GM23338 (cell line): ENCODE results near the gene KRT84. TPM values are rescaled to one million over a fixed set of nuclear protein-coding genes. Genes with fewer than 3 reads are reported as not detected.

Experiments
- ATAC-seq: fragments of 200-7000 bp; cut with Tn5 transposase; 3 replicates; pipeline ENCODE4 v1.9.1; 2020
- DNase-seq: peaks from one replicate; pipeline ENCODE4 v3.0.0-alpha.2; 2015; ENCODE audit warnings: low spot score
- H2AFZ ChIP-seq: fragments of 200-600 bp; sonication (generic); 2 replicates; pipeline ENCODE4 v1.8.0; 2016; ENCODE audit warnings: antibody characterized with exemption, mild to moderate bottlenecking, moderate library complexity
- H3F3A ChIP-seq: fragments of 200-600 bp; sonication (generic); replicated peaks from 2 replicates; pipeline ENCODE4 v1.8.0; 2017; ENCODE audit warnings: antibody characterized with exemption, mixed run types, low read depth
- H3K27ac ChIP-seq: fragments of 200-600 bp; sonication (generic); 2 replicates; pipeline ENCODE4 v1.6.1; 2016; ENCODE audit warnings: low read depth
- H3K27me3 ChIP-seq: fragments of 200-600 bp; sonication (generic); 2 replicates; pipeline ENCODE4 v1.8.0; 2016; ENCODE audit warnings: mild to moderate bottlenecking, mixed run types, moderate library complexity; ENCODE audit not compliant: insufficient read depth
- H3K36me3 ChIP-seq: fragments of 200-600 bp; sonication (generic); 2 replicates; pipeline ENCODE4 v1.8.0; 2016; ENCODE audit warnings: mild to moderate bottlenecking; ENCODE audit not compliant: insufficient read depth
- H3K4me1 ChIP-seq: fragments of 200-600 bp; sonication (generic); 2 replicates; pipeline ENCODE4 v1.8.0; 2016; ENCODE audit warnings: mild to moderate bottlenecking, moderate library complexity; ENCODE audit not compliant: insufficient read depth
- H3K4me2 ChIP-seq: fragments of 200-600 bp; sonication (generic); 2 replicates; pipeline ENCODE4 v1.7.1; 2017; ENCODE audit warnings: mixed run types
- H3K4me3 ChIP-seq: fragments of 200-600 bp; sonication (generic); 2 replicates; pipeline ENCODE4 v1.6.1; 2016; ENCODE audit warnings: mixed run types
- H3K79me2 ChIP-seq: fragments of 200-600 bp; sonication (generic); replicated peaks from 2 replicates; pipeline ENCODE4 v1.8.0; 2017; ENCODE audit warnings: mild to moderate bottlenecking; ENCODE audit not compliant: insufficient read depth
- H3K9me2 ChIP-seq: fragments of 200-600 bp; sonication (generic); 2 replicates; pipeline ENCODE4 v1.8.0; 2017; ENCODE audit not compliant: insufficient read depth
- H4K20me1 ChIP-seq: fragments of 200-600 bp; sonication (generic); replicated peaks from 2 replicates; pipeline ENCODE4 v1.8.0; 2017; ENCODE audit warnings: mild to moderate bottlenecking; ENCODE audit not compliant: insufficient read depth
- H3K27ac Mint-ChIP-seq: 2 replicates; pipeline ENCODE4 v1.8.0; 2020; ENCODE audit warnings: inconsistent platforms, mild to moderate bottlenecking, moderate library complexity, mixed read lengths
- H3K27me3 Mint-ChIP-seq: 3 replicates; pipeline ENCODE4 v1.8.0; 2022; ENCODE audit warnings: low read depth, mild to moderate bottlenecking, moderate library complexity, mixed read lengths, inconsistent platforms; ENCODE audit not compliant: insufficient read depth, poor library complexity
- H3K36me3 Mint-ChIP-seq: 3 replicates; pipeline ENCODE4 v1.8.0; 2021; ENCODE audit warnings: low read depth, mild to moderate bottlenecking, inconsistent platforms, moderate library complexity, mixed read lengths
- H3K4me1 Mint-ChIP-seq: 3 replicates; pipeline ENCODE4 v1.8.0; 2020; ENCODE audit warnings: mild to moderate bottlenecking, inconsistent platforms, mixed read lengths
- H3K4me3 Mint-ChIP-seq: 3 replicates; pipeline ENCODE4 v1.8.0; 2021; ENCODE audit warnings: moderate library complexity, mild to moderate bottlenecking, inconsistent platforms, mixed read lengths
- H3K9me3 Mint-ChIP-seq: 3 replicates; pipeline ENCODE4 v1.8.0; 2020; ENCODE audit warnings: moderate library complexity, mild to moderate bottlenecking, inconsistent platforms, mixed read lengths
- CREB1 ChIP-seq: fragments of 250-450 bp; sonication (Bioruptor Pico); IDR thresholded peaks from 2 replicates; pipeline ENCODE4 v1.5.0; 2020; ENCODE audit warnings: low read depth, mild to moderate bottlenecking, moderate library complexity
- CTCF ChIP-seq, 2 experiments: fragments of 200-600 bp in 1 of 2; sonication (generic) in 1 of 2; conservative IDR thresholded peaks; 2 replicates each; pipeline versions ENCODE4 v1.5.1 to v1.6.1; 2016 to 2017; ENCODE audit warnings: antibody characterized with exemption in 2 of 2, low read depth in 2 of 2, mild to moderate bottlenecking in 2 of 2, moderate library complexity in 1 of 2
- EZH2 ChIP-seq: fragments of 200-600 bp; sonication (generic); IDR thresholded peaks from one replicate; pipeline ENCODE4 v1.8.0; 2017; ENCODE audit warnings: antibody characterized with exemption, mild to moderate bottlenecking, low read depth; ENCODE audit not compliant: unreplicated experiment
- EZH2phosphoT487 ChIP-seq: fragments of 200-600 bp; sonication (generic); IDR thresholded peaks from one replicate; pipeline ENCODE4 v1.8.1; 2018; ENCODE audit warnings: antibody characterized with exemption; ENCODE audit not compliant: unreplicated experiment
- JUNB ChIP-seq: IDR thresholded peaks from one replicate; pipeline ENCODE4 v1.6.1; 2016; ENCODE audit warnings: antibody characterized with exemption; ENCODE audit not compliant: unreplicated experiment
- NANOG ChIP-seq: IDR thresholded peaks from 2 replicates; pipeline ENCODE4 v1.6.1; 2016; ENCODE audit warnings: antibody characterized with exemption, borderline replicate concordance
- POLR2AphosphoS5 ChIP-seq: IDR thresholded peaks from 2 replicates; pipeline ENCODE4 v1.6.1; 2016; ENCODE audit warnings: antibody characterized with exemption, low read depth
- STAT1 ChIP-seq: IDR thresholded peaks from one replicate; pipeline ENCODE4 v1.6.1; 2016; ENCODE audit warnings: antibody characterized with exemption; ENCODE audit not compliant: unreplicated experiment
- polyA plus RNA-seq: library from polyadenylated mRNA; unstranded; fragments of >200 nt; fragmentation: Nextera tagmentation; extraction: Ambion mirVana; gene quantifications from 2 replicates; pipeline ENCODE4 v1.2.1, GENCODE V29; 2016
- total RNA-seq: library from RNA; depleted of rRNA; stranded (reverse); fragments of >200 nt; shearing (Covaris generic); gene quantifications from 2 replicates; pipeline ENCODE4 v1.2.3, GENCODE V29; 2014
- TF ChIP-seq, protein P1 (sequence below): IDR thresholded peaks from one replicate; pipeline ENCODE4 v1.6.1; 2018; ENCODE audit warnings: antibody characterized with exemption; ENCODE audit not compliant: unreplicated experiment
- TF ChIP-seq, protein P2 (sequence below): IDR thresholded peaks from 2 replicates; pipeline ENCODE4 v1.6.1; 2016; ENCODE audit warnings: antibody characterized with exemption

KRT84 gene
- total and polyA plus RNA-seq, 2 experiments from 2014 or later = not detected

- TF ChIP-seq JUNB = no peak
- no peak for TF ChIP-seq CTCF (conservative IDR thresholded peaks at IDR 0.05; ENCODE audit: low read depth in 2 of 2)
- no peak for TF ChIP-seq CREB1 (CRISPR knock-in tag)
- TF ChIP-seq, protein P1, sequence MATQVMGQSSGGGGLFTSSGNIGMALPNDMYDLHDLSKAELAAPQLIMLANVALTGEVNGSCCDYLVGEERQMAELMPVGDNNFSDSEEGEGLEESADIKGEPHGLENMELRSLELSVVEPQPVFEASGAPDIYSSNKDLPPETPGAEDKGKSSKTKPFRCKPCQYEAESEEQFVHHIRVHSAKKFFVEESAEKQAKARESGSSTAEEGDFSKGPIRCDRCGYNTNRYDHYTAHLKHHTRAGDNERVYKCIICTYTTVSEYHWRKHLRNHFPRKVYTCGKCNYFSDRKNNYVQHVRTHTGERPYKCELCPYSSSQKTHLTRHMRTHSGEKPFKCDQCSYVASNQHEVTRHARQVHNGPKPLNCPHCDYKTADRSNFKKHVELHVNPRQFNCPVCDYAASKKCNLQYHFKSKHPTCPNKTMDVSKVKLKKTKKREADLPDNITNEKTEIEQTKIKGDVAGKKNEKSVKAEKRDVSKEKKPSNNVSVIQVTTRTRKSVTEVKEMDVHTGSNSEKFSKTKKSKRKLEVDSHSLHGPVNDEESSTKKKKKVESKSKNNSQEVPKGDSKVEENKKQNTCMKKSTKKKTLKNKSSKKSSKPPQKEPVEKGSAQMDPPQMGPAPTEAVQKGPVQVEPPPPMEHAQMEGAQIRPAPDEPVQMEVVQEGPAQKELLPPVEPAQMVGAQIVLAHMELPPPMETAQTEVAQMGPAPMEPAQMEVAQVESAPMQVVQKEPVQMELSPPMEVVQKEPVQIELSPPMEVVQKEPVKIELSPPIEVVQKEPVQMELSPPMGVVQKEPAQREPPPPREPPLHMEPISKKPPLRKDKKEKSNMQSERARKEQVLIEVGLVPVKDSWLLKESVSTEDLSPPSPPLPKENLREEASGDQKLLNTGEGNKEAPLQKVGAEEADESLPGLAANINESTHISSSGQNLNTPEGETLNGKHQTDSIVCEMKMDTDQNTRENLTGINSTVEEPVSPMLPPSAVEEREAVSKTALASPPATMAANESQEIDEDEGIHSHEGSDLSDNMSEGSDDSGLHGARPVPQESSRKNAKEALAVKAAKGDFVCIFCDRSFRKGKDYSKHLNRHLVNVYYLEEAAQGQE = no peak
- TF ChIP-seq, protein P2, sequence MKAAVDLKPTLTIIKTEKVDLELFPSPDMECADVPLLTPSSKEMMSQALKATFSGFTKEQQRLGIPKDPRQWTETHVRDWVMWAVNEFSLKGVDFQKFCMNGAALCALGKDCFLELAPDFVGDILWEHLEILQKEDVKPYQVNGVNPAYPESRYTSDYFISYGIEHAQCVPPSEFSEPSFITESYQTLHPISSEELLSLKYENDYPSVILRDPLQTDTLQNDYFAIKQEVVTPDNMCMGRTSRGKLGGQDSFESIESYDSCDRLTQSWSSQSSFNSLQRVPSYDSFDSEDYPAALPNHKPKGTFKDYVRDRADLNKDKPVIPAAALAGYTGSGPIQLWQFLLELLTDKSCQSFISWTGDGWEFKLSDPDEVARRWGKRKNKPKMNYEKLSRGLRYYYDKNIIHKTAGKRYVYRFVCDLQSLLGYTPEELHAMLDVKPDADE = no peak
Observed at GRCh38 chr12:52332381-52332780, 53.1 kb downstream of the KRT84 start (continued).

- no peaks in the 10 kb centered on the region for H3K9me2 ChIP-seq
- H3K4me1 Mint-ChIP-seq = peaks cover 14% of the 10 kb centered on the region; the same call in 2 of the 3 replicates
- no peak overlapping the region for H3K27ac ChIP-seq
- no peaks in the 10 kb centered on the region for H3K79me2 ChIP-seq
- no peak for ATAC-seq
- no peak overlapping the region for H3K27ac Mint-ChIP-seq
- no peaks in the 10 kb centered on the region for H3K9me3 Mint-ChIP-seq
- peaks cover 7% of the 10 kb centered on the region; the same call in 1 of the 2 replicates for H3K4me1 ChIP-seq
- no peak overlapping the region for H3K4me3 Mint-ChIP-seq
- no peak overlapping the region for H3K4me3 ChIP-seq
- DNase-seq = no peak
- H3K4me2 ChIP-seq = no peak overlapping the region
- no peaks in the 10 kb centered on the region for H3K36me3 ChIP-seq
- no peaks in the 10 kb centered on the region for H3K36me3 Mint-ChIP-seq
- no peak overlapping the region for H2AFZ ChIP-seq
- H3K27me3 ChIP-seq = no peaks in the 10 kb centered on the region
- H3F3A ChIP-seq = no peaks in the 10 kb centered on the region
- no peaks in the 10 kb centered on the region for H4K20me1 ChIP-seq
- peaks cover 3% of the 10 kb centered on the region for H3K27me3 Mint-ChIP-seq
- TF ChIP-seq NANOG (no peak), STAT1 (no peak), EZH2 (no peak), JUNB (no peak), POLR2AphosphoS5 (no peak), EZH2phosphoT487 (no peak)
- TF ChIP-seq, protein P2 = no peak
- TF ChIP-seq, protein P1 = no peak
Observed at GRCh38 chr12:52331833-52332232, 53.6 kb downstream of the KRT84 start.
